ENCODE data around the gene IGSF8.

DNA sequence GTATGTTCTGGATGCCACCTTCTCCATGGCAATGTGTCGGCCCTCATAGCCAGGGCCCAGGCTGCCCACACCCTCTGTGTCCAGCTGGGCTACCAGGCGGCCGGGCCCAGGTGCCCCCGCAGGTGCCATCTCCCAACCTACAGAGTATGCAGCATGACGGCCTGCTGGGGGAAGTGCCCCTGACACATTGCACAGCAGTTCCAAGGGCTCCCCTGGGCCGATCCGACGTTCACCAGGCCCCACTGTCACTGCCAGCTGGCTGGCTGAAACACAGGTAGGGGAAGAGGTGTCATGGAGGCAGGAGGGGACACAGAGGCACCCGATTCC lies 5.4 kb downstream of the IGSF8 start:
- TF ChIP-seq POLR2A (IDR thresholded peaks at IDR 0.05; ENCODE audit: low read length) (no peak), EP300 (IDR thresholded peaks at IDR 0.05) (no peak), TP53 (CRISPR knock-in tag; IDR thresholded peaks at IDR 0.05) (no peak), RFX5 (IDR thresholded peaks at IDR 0.05) (no peak)
- TF ChIP-seq, protein P1, sequence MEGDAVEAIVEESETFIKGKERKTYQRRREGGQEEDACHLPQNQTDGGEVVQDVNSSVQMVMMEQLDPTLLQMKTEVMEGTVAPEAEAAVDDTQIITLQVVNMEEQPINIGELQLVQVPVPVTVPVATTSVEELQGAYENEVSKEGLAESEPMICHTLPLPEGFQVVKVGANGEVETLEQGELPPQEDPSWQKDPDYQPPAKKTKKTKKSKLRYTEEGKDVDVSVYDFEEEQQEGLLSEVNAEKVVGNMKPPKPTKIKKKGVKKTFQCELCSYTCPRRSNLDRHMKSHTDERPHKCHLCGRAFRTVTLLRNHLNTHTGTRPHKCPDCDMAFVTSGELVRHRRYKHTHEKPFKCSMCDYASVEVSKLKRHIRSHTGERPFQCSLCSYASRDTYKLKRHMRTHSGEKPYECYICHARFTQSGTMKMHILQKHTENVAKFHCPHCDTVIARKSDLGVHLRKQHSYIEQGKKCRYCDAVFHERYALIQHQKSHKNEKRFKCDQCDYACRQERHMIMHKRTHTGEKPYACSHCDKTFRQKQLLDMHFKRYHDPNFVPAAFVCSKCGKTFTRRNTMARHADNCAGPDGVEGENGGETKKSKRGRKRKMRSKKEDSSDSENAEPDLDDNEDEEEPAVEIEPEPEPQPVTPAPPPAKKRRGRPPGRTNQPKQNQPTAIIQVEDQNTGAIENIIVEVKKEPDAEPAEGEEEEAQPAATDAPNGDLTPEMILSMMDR (IDR thresholded peaks at IDR 0.05): no peak
- TF ChIP-seq, protein P2, sequence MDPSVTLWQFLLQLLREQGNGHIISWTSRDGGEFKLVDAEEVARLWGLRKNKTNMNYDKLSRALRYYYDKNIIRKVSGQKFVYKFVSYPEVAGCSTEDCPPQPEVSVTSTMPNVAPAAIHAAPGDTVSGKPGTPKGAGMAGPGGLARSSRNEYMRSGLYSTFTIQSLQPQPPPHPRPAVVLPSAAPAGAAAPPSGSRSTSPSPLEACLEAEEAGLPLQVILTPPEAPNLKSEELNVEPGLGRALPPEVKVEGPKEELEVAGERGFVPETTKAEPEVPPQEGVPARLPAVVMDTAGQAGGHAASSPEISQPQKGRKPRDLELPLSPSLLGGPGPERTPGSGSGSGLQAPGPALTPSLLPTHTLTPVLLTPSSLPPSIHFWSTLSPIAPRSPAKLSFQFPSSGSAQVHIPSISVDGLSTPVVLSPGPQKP (IDR thresholded peaks at IDR 0.05; ENCODE audit: low read depth, low read length): no peak

All from A549 (cell line).